Fibroblast of skin of right biceps (primary cell): ENCODE results near the gene MTMR10.
A peak's percentile ranks its signal among the peaks of the same experiment; 100 is the strongest.

Experiments
- DNase-seq: peaks from one replicate; pipeline ENCODE4 v3.0.0-alpha.2; 2013

MTMR10 gene

DNA sequence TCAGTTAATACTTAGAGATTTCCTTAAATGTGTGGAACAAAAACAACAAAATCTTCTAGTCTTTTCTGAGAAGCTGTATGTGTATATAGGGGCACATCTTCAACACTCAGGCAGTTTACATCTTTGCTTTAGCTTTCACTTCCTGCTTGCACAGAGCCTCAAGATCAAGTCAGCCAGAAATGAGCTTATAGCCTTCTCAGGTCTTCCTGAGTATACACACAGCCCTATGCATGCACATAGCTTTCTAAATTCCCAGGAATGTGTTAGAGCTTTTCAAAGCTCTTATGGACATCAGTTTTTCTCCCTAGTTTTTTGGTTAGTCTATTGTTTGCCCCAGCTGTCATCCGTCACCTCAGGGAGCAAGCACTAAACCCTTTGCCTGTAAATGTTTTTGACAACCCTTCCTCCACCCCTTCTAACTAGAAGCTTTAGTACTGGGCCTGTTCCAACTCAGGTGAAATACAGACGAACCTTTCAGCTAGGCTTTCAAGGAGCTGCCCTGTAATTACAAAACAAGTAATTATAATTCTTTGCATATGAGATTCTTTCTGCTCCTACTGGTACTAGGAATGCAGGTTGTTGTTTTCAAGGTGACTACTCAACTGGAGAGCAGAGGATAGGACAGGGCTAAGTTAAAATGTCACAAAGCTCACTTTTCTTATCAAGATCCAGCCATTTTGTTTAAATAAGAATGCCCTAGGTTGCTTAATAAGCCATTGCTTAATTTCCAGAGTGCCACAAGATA is 22.6 kb upstream of the MTMR10 start:
- no peak for DNase-seq

DNA sequence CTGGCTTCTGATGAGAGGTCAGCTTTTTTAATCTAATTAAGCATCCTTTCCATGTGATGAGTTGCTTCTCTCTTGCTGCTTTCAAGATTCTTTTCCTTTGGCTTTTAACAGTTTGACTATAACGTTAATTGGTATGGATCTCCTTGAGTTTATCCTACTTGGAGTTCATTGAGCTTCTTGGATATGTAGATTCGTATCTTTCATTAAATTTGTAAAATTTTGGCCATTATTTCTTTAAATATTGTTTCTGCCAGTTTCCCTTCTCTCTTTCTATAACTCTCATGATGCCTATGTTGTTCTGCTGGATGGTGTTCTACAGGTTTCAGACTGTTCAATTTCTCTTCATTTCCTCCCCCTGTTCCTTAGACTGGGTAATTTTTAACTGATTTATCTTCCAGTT is 21.0 kb upstream of the MTMR10 start:
- DNase-seq = no peak

DNA sequence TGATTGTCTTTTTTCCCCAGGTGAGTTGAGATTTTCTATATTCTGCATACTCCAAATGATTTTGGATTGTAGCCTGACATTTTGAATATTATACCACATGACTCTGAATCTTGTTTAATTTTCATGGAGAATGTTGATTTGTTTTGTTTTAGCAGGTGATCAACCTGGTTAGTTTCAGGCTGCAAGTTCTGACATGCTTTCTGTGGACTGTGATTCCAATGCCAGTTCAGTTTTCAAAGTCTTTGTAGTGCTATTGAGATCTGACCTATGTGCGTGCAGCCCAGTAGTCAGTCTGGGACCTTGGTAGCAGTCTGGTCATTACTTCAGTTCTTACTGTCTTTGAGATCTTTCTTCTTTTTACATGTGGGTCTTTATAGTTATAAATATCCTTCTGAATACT is 18.6 kb upstream of the MTMR10 start:
- no peak for DNase-seq

DNA sequence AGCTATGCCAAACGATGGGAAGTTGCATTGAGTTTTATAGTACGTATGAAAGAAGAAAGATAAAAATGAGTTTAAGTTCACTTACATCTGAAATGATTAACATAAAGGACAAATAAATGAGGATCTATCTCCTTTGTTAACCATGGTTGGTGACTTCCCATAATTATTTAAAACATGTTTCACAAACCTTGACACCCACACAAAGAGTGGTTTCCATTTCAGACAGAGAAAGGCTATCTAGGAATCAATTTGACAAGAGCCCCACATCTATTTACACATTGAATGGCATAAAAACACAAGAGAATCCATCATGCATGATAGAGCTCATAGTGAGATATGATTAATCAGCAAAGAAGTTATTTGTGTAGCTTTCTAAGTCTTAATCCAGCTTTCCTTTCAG is 14.2 kb upstream of the MTMR10 start:
- no peak for DNase-seq

DNA sequence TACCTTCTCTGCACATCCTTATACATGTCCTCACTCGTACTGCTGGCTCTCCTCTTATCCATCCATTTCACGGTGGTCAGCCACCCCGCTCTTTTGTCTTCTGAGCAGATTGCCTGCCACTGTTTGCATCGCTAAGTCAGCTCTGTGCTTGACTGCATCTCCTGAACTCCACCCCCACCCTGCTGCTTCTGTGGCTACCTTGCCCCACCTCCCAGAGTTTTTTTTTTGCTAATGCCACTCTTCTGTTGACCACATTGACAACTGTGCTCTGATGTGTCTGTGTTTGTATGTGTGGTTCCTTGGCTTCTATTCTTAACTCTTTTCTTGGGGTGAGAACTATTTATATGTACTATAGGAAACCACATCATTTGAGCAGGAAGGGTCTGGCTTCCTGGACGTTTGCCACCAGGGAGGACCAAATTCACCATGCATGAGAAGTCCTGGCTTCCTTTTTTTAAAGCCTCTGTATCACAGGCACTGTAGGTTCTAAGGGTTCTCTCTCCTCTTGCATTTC is 12.8 kb upstream of the MTMR10 start:
- DNase-seq = peak; percentile 55

DNA sequence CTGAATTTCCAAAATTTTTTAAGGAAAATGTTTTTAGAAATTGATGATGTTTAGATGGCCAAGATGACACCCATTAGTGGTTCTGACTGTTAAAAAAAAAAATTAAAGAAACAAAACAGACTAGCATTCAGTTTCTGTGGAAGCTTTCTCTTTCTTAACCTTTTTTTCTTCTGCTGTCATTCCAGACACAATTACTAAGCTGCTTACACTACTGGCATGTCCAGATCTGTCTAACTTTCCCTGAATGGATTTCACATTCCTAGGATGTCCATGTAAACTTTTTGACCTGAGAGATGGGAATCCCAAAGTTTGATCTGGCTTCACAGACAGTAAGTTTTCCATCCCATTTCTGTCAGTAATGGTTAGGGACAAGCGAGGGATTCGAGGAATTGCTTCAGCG is 10.3 kb upstream of the MTMR10 start:
- peak; percentile 9 for DNase-seq

DNA sequence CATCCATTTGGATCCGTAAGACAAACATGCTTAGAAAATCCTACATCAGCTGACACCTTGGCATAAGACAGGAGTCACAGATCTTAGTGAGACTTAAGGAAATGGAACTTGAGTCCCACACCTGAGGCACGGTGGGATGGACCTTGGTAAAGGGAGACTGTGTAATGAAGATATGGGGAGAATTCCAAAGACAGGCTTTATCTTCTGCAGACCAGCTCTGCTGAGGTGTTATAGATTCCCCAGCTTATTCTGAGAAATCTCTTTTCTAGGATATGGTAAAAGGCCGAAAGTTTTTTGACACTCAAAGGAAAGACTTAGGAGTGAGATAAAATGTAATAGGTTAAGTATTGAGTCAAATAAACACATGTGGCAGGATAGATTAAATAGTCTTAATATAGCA is 8.3 kb upstream of the MTMR10 start:
- no peak for DNase-seq

DNA sequence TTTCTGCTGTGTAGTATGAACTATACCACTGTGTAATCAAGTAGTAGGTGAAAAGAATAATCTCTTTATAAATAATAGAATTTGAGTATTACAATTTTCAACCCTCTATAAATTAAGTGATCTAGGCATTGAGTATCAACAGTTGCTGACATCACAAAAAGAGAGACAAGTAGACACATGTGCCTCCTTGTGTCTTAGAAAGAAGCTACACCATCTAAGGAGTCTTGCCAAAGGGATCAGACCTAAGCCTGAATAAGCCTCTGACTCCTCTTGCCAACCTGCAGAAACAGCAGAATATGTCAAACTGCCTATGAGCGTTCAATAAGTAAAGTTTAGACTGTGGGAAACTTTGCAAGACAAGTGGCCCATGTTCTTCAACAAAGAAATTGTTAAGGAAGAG is 5.8 kb upstream of the MTMR10 start:
- no peak for DNase-seq

DNA sequence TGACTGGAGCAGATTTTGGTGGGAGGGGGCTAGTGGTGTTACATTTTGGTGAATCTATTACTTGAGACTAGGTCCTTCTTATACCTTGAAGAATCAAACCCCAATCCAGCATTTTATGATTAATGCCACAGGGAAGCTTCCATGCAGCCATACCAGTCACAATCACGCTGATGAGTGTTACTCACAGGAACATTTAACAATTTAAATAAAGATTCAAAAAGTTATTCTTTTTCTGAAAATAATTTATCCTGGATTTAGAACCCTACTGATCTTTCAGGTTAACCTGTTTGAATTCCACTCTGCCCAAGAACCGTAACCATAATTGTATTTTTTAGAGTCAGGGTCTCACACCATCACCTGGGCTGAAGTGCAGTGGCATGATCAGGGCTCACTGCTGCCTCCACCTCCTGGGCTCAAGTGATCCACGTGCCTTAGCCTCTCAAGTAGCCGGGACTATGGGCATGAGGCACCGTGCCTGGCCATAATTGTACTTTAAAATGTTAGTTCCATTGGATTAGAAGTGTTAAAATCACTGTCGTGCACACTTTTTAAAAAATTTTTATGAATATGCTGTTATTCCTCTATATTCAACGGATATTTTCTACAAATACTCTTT is 929 bp upstream of the MTMR10 start:
- DNase-seq = no peak

DNA sequence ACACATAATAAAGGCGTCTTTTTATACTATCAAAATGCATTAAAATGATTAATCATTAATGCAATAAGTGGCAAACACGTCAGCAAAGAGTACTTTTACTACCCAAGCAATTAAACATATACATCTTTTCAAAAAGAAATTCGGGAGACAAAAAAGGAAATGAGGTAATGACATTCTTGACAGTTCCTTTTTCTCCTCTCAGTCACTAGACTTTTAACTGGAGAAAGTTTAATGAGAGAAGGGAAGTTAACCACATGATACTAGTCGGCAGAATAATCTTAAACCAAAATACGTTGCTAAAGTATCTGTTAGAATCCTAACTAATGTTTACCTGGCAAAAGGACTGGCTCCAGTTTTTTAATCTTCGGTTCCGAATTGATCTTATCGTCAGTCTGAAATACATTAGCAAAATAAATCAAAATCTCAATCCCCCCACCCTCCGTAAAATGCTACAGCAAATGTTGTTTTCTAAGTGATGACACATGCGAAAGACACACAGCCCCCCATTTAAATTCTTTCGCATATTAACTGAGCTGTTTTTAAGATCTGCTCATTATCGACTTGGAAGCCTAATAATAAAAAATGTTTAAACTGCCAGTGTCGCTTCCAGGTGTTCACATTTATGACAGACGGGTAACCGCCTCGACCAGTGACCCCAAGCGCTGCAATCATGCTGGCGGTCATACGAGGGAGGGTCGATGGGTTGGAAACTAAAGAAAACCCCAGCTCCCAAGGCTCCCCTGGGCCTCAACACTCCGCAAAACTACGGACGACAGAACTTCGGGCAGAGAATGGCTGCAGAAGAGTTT is 778 bp downstream of the MTMR10 start:
- DNase-seq = peak; percentile 15

DNA sequence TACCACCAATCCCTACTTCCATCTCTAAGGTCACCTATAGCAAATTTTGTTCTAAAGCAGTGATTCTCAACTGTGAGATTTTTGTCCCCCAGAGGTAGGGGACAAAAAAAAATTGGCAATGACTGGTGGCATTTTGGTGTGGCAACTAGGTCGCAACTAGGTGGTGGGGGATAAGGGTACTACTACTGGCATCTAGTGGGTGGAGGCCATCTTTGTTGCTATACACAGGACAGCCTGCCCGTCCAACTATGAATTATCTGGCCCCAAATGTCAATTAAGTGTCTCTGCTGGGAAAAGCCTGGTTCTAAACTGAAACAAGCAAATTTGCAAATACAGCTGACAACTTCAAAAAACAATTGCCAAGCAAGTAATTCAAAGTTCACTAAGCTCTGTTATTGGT is 1.4 kb downstream of the MTMR10 start:
- DNase-seq = no peak

DNA sequence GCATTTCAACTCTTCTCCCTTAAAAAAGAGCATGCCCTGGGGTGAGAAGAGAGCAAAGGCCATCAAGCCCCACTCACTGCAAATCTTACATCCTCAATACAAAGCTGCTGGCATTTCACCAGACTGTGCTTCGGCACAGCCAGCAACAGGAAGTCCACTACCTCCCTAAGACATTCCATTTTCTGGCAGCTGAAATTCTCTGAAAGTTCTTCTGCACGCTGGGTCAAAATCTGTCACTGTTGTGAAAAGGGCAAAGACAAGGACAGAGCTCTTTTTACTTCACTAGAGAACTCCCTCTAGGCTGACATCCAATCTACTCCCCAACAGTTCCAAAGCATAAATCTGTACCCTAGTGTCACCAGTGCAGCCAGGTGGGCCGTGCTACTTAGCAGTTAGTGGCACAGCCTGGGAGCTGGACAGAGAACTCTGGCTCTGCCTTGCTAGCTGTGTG is 6.3 kb downstream of the MTMR10 start:
- peak; percentile 19 for DNase-seq

DNA sequence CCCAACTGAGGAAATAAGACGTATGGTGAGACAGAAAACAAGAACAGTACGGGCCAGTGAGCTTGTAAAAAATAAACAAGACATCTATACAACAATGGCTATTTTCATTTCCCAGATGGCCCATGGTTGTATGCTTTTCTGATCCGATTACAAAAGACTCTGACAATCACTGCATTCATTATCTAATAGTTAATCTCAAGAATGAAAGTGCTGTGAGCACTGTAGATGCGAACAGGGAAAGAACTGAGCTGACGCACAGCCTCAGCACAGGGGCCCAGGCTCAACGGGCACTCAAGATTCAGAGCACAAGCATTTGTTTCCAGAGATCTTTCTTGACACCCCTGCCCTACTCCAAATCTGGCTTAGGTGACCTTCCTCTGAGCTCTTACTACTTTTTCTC is 6.9 kb downstream of the MTMR10 start:
- no peak for DNase-seq

DNA sequence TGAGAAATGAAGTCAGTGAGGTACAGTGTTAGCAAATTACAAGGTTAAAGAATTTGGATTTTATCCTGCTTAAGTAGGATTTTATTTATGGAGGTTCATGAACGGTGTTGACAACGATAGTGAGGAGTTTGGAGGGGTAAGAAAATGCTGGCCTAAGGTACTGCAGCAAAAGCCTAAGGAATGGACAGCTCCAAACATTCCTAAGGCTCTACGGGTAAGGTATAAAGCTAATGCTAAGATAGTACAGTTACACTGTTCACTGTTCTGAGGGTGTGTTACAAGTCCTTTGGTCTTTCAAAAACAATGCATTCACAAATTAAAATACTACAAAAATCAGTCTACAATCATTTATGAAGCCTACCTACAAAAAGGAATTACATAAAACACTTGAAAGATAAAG is 7.3 kb downstream of the MTMR10 start:
- no peak for DNase-seq

DNA sequence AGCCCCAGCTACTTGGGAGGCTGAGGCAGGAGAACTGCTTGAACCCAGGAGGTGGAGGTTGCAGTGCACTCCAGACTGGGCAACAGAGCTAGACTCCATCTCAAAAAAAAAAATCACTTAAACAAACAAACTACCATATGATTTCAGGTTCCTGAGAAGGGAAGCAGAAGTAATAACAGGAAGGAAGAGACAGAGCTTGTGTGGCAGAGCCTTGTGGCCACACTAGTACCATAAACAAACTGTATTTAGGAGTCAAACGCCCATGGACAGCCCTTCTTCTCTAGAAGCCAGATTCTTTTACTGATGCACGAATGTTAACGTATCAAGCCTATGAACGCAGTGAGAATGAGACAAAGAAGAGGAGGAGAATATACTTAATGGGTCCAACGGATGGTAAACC is 12.0 kb downstream of the MTMR10 start:
- no peak for DNase-seq

DNA sequence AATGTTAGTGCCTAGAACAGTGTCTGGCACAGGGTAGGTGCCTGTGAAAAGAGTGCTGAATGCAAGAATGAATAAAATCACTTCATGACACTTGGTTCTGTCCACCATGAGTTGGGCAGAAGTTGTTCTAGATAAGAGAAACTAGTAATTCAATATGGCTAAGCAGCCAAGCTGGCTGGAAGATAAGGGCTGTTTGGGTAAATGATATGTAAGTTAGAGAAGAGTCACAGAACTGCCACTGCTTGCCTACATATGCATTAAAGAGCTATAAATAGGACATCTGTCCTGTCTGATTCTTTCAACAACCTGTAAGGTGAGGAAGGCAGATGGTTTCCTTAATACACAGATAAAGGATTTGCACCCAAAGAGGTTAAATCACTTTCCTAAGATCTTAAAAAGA is 13.1 kb downstream of the MTMR10 start:
- DNase-seq = no peak

DNA sequence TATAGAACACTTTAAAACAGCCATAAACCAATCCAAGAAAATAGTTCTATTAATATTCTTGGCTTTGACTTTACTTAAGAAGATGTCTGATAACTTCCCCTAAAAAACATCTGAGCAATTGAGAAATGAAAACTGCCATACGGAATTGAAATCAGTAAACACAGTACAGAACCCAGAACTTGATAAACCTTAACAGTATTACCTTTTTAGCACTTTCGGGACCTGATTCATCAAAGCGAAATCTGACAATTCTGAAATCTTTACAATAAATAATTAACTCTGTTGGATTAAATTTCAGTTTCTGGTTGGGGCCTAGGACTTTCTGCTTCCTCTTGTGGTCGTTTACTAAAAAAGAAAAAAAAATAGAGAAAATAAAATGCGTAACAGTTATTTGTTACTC is 17.3 kb downstream of the MTMR10 start:
- no peak for DNase-seq

DNA sequence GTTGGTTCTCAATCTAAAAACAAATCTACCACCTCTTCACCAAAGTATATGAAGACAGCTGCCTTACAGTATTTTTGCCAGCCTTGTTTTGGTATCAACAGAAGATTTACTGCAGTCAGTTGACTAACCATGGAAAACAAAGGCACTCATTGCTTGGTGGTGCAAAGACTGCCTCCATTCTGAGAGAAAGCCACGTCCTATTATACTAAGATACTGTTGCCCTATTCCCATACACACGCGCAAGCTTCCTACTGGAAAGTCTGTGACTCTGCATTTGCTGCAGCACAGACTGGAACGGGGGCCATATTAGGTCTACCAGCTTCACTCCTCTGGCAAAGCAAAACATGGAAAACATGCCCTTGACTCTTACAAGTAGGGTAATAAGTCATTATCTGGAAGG is 18.0 kb downstream of the MTMR10 start:
- DNase-seq = no peak

DNA sequence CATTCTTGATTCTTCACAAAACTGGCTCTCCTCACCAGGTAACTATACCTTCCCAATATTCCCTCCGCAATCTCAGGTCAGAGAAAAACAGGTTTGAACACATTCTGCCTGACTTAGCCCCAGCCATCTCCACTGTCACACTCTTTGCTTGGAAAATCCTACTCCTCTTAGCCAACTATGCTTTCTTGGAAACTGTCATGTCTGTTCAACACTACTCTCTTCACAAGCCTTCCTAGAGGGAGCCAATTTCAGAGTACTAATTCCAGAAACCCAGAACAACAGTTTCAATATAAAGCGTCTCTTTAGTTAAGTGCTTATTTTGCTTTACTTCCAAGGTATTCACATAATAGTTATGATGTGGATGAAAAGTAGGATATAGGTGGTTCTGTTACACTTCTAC is 21.7 kb downstream of the MTMR10 start:
- DNase-seq = no peak

DNA sequence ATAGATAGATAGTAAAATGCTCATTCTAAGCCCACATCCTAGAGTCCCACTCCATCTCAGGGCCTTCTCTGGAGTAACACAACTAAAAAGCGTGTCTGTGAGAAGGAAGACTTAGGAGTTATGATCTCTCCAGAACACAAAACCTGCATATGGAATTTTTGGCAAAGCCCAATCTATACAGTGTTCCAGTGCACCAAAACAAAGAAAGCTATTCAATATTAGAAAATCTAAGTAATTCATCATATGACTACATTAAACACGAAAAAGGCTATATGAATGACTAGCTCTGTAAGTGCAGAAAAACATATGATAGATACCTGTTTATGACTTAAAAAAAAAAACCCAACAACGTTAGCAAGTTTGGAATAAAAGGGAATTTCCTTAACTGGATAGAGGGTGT is 27.7 kb downstream of the MTMR10 start:
- DNase-seq = no peak

DNA sequence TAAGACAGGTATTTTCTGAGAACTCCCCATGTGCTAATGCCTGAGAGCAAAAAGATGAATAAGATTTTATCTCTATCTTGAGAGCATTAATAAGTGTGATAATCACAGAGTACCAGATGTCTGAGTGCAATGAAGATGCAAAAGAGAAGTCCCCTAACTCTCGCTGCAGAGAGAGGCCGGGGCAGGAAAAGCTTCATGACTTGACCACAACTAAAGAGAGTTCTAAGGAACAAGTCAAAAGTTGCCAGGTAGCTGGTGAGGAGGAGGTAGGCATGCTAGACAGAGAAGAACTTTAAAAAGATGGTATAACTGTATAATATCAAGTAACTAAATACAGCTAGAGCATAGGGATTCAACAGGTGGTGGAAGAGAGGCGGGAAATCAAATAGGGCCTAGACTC is 28.8 kb downstream of the MTMR10 start:
- DNase-seq = no peak

DNA sequence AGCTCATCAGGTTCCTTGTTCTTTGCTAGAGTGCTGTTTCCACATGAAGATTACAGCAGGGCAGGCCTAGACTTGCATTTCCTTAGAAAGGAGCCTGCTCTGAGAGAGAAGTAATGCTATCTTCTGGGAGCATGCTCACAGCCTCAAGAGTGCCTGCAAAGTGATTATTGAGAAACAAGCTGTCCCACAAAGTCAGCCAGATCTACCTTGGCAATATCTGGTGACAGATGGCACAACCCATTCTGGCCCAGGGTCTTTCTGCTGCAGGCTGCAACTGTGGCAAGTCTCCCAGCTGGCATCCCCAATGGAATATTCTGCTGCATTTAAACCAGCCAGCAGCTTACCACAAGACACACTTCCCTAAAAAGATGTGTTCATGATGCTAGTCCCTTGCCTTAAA is 29.3 kb downstream of the MTMR10 start:
- DNase-seq = no peak

DNA sequence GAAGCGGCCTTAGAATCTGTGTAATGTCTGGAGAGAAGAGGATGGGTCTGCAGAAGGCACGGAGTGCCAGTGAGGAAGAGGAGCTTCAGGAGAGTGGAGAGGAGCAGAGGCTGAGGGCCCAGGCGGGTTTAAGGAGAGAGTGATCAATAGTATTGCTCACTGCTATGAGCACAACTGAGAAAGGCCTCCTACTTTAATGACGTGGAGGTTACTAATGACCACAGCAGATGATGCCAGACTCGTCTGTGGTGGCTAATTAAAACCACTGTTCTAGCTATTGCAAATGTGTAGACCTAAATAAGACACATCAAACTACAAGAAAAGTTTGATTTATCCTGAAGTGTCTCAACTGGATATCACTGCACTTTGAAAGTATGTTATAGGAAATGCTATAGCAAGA is 33.2 kb downstream of the MTMR10 start:
- no peak for DNase-seq
